DND-41 (cell line): ENCODE data around the gene ITIH6.

Experiments
- ATAC-seq: fragments of 200-7000 bp; cut with Tn5 transposase; 3 replicates; pipeline ENCODE4 v1.9.1; 2021; ENCODE audit warnings: low read depth; ENCODE audit not compliant: insufficient read depth
- DNase-seq: peaks from one replicate; pipeline ENCODE4 v3.0.0-alpha.2; 2020
- H2AFZ ChIP-seq: 2 replicates; pipeline ENCODE4 v1.6.0; 2012; ENCODE audit warnings: low read depth, low read length
- H3K27ac ChIP-seq: 2 replicates; pipeline ENCODE4 v1.5.1; 2012; ENCODE audit warnings: low read length, inconsistent platforms
- H3K27me3 ChIP-seq: fragments of 200-600 bp; sonication (generic); 2 replicates; pipeline ENCODE4 v1.6.0; 2012; ENCODE audit warnings: low read length, mild to moderate bottlenecking, inconsistent platforms; ENCODE audit not compliant: insufficient read depth, poor library complexity
- H3K36me3 ChIP-seq: 2 replicates; pipeline ENCODE4 v1.5.1; 2012; ENCODE audit warnings: low read length, inconsistent platforms; ENCODE audit not compliant: insufficient read depth
- H3K4me1 ChIP-seq: 2 replicates; pipeline ENCODE4 v1.5.1; 2012; ENCODE audit warnings: mild to moderate bottlenecking, low read length; ENCODE audit not compliant: insufficient read depth
- H3K4me2 ChIP-seq: 2 replicates; pipeline ENCODE4 v1.6.0; 2012; ENCODE audit warnings: mild to moderate bottlenecking, moderate library complexity, low read length, inconsistent platforms; ENCODE audit not compliant: insufficient read depth
- H3K4me3 ChIP-seq, 2 experiments: fragments of 200-600 bp in 1 of 2; shearing (Covaris generic) in 1 of 2; 2 replicates each; pipeline ENCODE4 v1.5.1; 2012 to 2016; ENCODE audit warnings: inconsistent platforms in 2 of 2, low read length in 2 of 2, mild to moderate bottlenecking in 2 of 2, low read depth in 1 of 2, moderate library complexity in 1 of 2
- H3K79me2 ChIP-seq: 2 replicates; pipeline ENCODE4 v1.6.0; 2012; ENCODE audit warnings: low read length, inconsistent platforms; ENCODE audit not compliant: insufficient read depth
- H3K9ac ChIP-seq: 2 replicates; pipeline ENCODE4 v1.6.0; 2012; ENCODE audit warnings: low read depth, mild to moderate bottlenecking, inconsistent platforms, low read length, moderate library complexity
- H3K9me3 ChIP-seq: 2 replicates; pipeline ENCODE4 v1.5.1; 2012; ENCODE audit warnings: low read length, moderate library complexity, mild to moderate bottlenecking, inconsistent platforms; ENCODE audit not compliant: insufficient read depth, severe bottlenecking
- H4K20me1 ChIP-seq: 2 replicates; pipeline ENCODE4 v1.6.0; 2012; ENCODE audit warnings: low read length; ENCODE audit not compliant: insufficient read depth
- EZH2 ChIP-seq: IDR thresholded peaks from 3 replicates; pipeline ENCODE4 v1.6.1; 2012; ENCODE audit warnings: borderline replicate concordance, low read depth, mild to moderate bottlenecking, moderate library complexity, low read length, inconsistent platforms; ENCODE audit not compliant: severe bottlenecking
- TF ChIP-seq, protein P1 (sequence below): IDR thresholded peaks from 2 replicates; pipeline ENCODE4 v1.5.1; 2012; ENCODE audit warnings: borderline replicate concordance, low read length, moderate library complexity, mild to moderate bottlenecking; ENCODE audit not compliant: poor library complexity, severe bottlenecking; ENCODE audit errors: extremely low read depth

The ITIH6 gene

GRCh38 chrX:54810532-54810931, 12.5 kb upstream of the ITIH6 start:
- Histone ChIP-seq H3K9me3 (no peaks in the 10 kb centered on the region), H3K27ac (no peak overlapping the region), H3K4me3 (no peak overlapping the region), H2AFZ (no peak overlapping the region), H3K79me2 (peaks cover 9% of the 10 kb centered on the region), H3K4me1 (peaks cover 21% of the 10 kb centered on the region), H3K36me3 (peaks cover 57% of the 10 kb centered on the region), H3K27me3 (no peaks in the 10 kb centered on the region), H4K20me1 (0 out of 2 replicates have a peak, but pooled peaks cover 3% of the 10 kb centered on the region), H3K4me2 (peak overlapping the region; percentile 96), H3K9ac (no peak overlapping the region)
- DNase-seq (no peak), ATAC-seq (no peak)
- TF ChIP-seq, protein P1, sequence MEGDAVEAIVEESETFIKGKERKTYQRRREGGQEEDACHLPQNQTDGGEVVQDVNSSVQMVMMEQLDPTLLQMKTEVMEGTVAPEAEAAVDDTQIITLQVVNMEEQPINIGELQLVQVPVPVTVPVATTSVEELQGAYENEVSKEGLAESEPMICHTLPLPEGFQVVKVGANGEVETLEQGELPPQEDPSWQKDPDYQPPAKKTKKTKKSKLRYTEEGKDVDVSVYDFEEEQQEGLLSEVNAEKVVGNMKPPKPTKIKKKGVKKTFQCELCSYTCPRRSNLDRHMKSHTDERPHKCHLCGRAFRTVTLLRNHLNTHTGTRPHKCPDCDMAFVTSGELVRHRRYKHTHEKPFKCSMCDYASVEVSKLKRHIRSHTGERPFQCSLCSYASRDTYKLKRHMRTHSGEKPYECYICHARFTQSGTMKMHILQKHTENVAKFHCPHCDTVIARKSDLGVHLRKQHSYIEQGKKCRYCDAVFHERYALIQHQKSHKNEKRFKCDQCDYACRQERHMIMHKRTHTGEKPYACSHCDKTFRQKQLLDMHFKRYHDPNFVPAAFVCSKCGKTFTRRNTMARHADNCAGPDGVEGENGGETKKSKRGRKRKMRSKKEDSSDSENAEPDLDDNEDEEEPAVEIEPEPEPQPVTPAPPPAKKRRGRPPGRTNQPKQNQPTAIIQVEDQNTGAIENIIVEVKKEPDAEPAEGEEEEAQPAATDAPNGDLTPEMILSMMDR: no peak
- TF ChIP-seq EZH2: no peak

- H3K9ac ChIP-seq: peak overlapping the region; percentile 62
- no peaks in the 10 kb centered on the region for H3K9me3 ChIP-seq
- peak overlapping the region; percentile 96 for H3K4me2 ChIP-seq
- H3K4me3 ChIP-seq: peak overlapping the region; percentile 62 to 64
- no peaks in the 10 kb centered on the region for H3K27me3 ChIP-seq
- TF ChIP-seq EZH2: no peak
- TF ChIP-seq, protein P1: no peak
- 0 out of 2 replicates have a peak, but pooled peaks cover 3% of the 10 kb centered on the region for H4K20me1 ChIP-seq
- peaks cover 9% of the 10 kb centered on the region for H3K79me2 ChIP-seq
- DNase-seq (peak; percentile 93), ATAC-seq (peak; percentile 80)
- H3K36me3 ChIP-seq: peaks cover 41% of the 10 kb centered on the region
- peak overlapping the region; percentile 72 for H3K27ac ChIP-seq
- peak overlapping the region; percentile 79 for H2AFZ ChIP-seq
- peaks cover 21% of the 10 kb centered on the region for H3K4me1 ChIP-seq
Measured at GRCh38 chrX:54808605-54809483, 10.8 kb upstream of the ITIH6 start.

DNA sequence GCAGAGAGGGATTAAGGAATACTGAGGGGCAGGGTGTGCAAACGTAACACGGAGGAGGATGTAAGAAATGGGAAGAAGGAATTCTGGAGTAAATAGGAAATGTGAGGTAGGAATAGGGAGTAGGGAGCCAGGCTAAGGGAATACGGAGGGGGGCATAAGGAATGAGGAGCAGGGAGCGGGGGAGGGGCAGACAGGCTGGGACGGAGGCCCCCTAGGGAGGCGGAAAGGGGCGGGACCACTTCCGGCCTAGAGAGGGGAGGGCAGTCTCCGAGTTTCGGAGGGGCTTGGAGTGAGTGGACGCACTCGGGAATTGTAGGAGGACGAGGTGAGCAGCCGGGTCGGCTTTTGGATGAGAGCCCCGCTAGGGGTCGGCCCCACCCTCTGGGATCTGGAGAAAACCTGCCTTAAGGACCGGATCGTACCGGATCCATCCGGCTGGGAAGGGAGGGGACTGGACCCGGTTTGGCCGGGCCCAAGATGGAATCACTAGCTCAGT, 10.1 kb upstream of the ITIH6 start:
- 0 out of 2 replicates have a peak, but pooled peaks cover 3% of the 10 kb centered on the region for H4K20me1 ChIP-seq
- peak overlapping the region; percentile 62 for H3K9ac ChIP-seq
- TF ChIP-seq, protein P1: no peak
- no peak for TF ChIP-seq EZH2
- H3K36me3 ChIP-seq: peaks cover 34% of the 10 kb centered on the region
- peak; percentile 61 for DNase-seq
- ATAC-seq: peak; percentile 58
- H3K27ac ChIP-seq: peak overlapping the region; percentile 48
- H3K4me3 ChIP-seq: peak overlapping the region; percentile 27 to 64; a peak in 3 of 4 replicates
- peak overlapping the region; percentile 96 for H3K4me2 ChIP-seq
- H3K27me3 ChIP-seq: no peaks in the 10 kb centered on the region
- no peaks in the 10 kb centered on the region for H3K9me3 ChIP-seq
- H2AFZ ChIP-seq: peak overlapping the region; percentile 42
- peaks cover 21% of the 10 kb centered on the region for H3K4me1 ChIP-seq
- peaks cover 9% of the 10 kb centered on the region for H3K79me2 ChIP-seq
